Nephron (organoid): Measurements from ENCODE around the gene BRD2.

Experiments used
- H3K27ac Mint-ChIP-seq, 3 experiments: 2 replicates each; pipeline ENCODE4 v1.8.0; 2020; ENCODE audit warnings: mixed read lengths in 3 of 3, mild to moderate bottlenecking in 2 of 3, moderate library complexity in 1 of 3
- H3K27me3 Mint-ChIP-seq: 2 replicates; pipeline ENCODE4 v1.8.0; 2021; ENCODE audit warnings: low read depth, mild to moderate bottlenecking, moderate library complexity, mixed read lengths
- H3K36me3 Mint-ChIP-seq: 2 replicates; pipeline ENCODE4 v1.8.0; 2020; ENCODE audit warnings: low read depth, mixed read lengths
- H3K4me1 Mint-ChIP-seq: 2 replicates; pipeline ENCODE4 v1.8.0; 2020; ENCODE audit warnings: mixed read lengths
- H3K4me3 Mint-ChIP-seq, 3 experiments: 2 replicates each; pipeline ENCODE4 v1.8.0; 2020; ENCODE audit warnings: mild to moderate bottlenecking in 3 of 3, mixed read lengths in 3 of 3, moderate library complexity in 2 of 3
- H3K9me3 Mint-ChIP-seq: 2 replicates; pipeline ENCODE4 v1.8.0; 2020; ENCODE audit warnings: mixed read lengths
- CTCF ChIP-seq, 3 experiments: fragments of 200-600 bp; sonication (generic); IDR thresholded peaks; one replicate each; pipeline ENCODE4 v1.5.0; 2021; ENCODE audit warnings: antibody characterized with exemption in 3 of 3; ENCODE audit not compliant: unreplicated experiment in 3 of 3

BRD2 gene

GRCh38 chr6:33018904-33019303 is 50.5 kb downstream of the BRD2 start:
- H3K36me3 Mint-ChIP-seq: no peaks in the 10 kb centered on the region
- H3K9me3 Mint-ChIP-seq: no peaks in the 10 kb centered on the region
- peaks cover 6% of the 10 kb centered on the region for H3K4me1 Mint-ChIP-seq
- peak overlapping the region in 1 of 3 experiments; percentile 28 for H3K4me3 Mint-ChIP-seq
- H3K27ac Mint-ChIP-seq: peak overlapping the region; percentile 29 to 72 (median 68)
- H3K27me3 Mint-ChIP-seq: peaks cover 23% of the 10 kb centered on the region
- no peak for TF ChIP-seq CTCF (IDR thresholded peaks at IDR 0.05; ENCODE audit: unreplicated experiment in 3 of 3)

- peaks cover 6% of the 10 kb centered on the region for H3K4me1 Mint-ChIP-seq
- H3K9me3 Mint-ChIP-seq: no peaks in the 10 kb centered on the region
- H3K4me3 Mint-ChIP-seq: peak overlapping the region in 1 of 3 experiments; percentile 28
- H3K27me3 Mint-ChIP-seq: peaks cover 23% of the 10 kb centered on the region
- no peaks in the 10 kb centered on the region for H3K36me3 Mint-ChIP-seq
- peak overlapping the region; percentile 29 to 72 (median 68) for H3K27ac Mint-ChIP-seq
- TF ChIP-seq CTCF (IDR thresholded peaks at IDR 0.05; ENCODE audit: unreplicated experiment in 3 of 3): no peak
These were observed 51.0 kb downstream of the BRD2 start for GRCh38 chr6:33019372-33019771.

- H3K4me1 Mint-ChIP-seq: peaks cover 6% of the 10 kb centered on the region
- H3K27me3 Mint-ChIP-seq: peaks cover 19% of the 10 kb centered on the region
- TF ChIP-seq CTCF (IDR thresholded peaks at IDR 0.05; ENCODE audit: unreplicated experiment in 3 of 3): no peak
- no peak overlapping the region for H3K27ac Mint-ChIP-seq
- no peak overlapping the region for H3K4me3 Mint-ChIP-seq
- no peaks in the 10 kb centered on the region for H3K36me3 Mint-ChIP-seq
- H3K9me3 Mint-ChIP-seq: no peaks in the 10 kb centered on the region
These were observed 53.5 kb downstream of the BRD2 start for GRCh38 chr6:33021917-33022316.

- Mint-ChIP-seq H3K4me1 (no peaks in the 10 kb centered on the region), H3K9me3 (no peaks in the 10 kb centered on the region), H3K27ac (no peak overlapping the region), H3K27me3 (peaks cover 11% of the 10 kb centered on the region), H3K4me3 (no peak overlapping the region), H3K36me3 (no peaks in the 10 kb centered on the region)
- TF ChIP-seq CTCF (IDR thresholded peaks at IDR 0.05; ENCODE audit: unreplicated experiment in 3 of 3): no peak
These were observed 55.1 kb downstream of the BRD2 start for GRCh38 chr6:33023536-33023935.

- H3K36me3 Mint-ChIP-seq: no peaks in the 10 kb centered on the region
- H3K9me3 Mint-ChIP-seq: no peaks in the 10 kb centered on the region
- no peak overlapping the region for H3K27ac Mint-ChIP-seq
- H3K27me3 Mint-ChIP-seq: peaks cover 6% of the 10 kb centered on the region
- no peak overlapping the region for H3K4me3 Mint-ChIP-seq
- TF ChIP-seq CTCF (IDR thresholded peaks at IDR 0.05; ENCODE audit: unreplicated experiment in 3 of 3): no peak
- no peaks in the 10 kb centered on the region for H3K4me1 Mint-ChIP-seq
These were observed 56.1 kb downstream of the BRD2 start for GRCh38 chr6:33024521-33024920.

GRCh38 chr6:33028220-33028849 is 59.9 kb downstream of the BRD2 start:
- H3K4me1 Mint-ChIP-seq: no peaks in the 10 kb centered on the region
- no peaks in the 10 kb centered on the region for H3K36me3 Mint-ChIP-seq
- no peak overlapping the region for H3K4me3 Mint-ChIP-seq
- H3K27ac Mint-ChIP-seq: no peak overlapping the region
- H3K9me3 Mint-ChIP-seq: no peaks in the 10 kb centered on the region
- TF ChIP-seq CTCF (IDR thresholded peaks at IDR 0.05; ENCODE audit: unreplicated experiment in 3 of 3): no peak
- peaks cover 20% of the 10 kb centered on the region for H3K27me3 Mint-ChIP-seq
